Kidney epithelial cell (primary cell): ENCODE measurements around the gene SH3GL1. TPM values are rescaled to one million over a fixed set of nuclear protein-coding genes. Genes with fewer than 3 reads are reported as not detected.

Experiments used
- DNase-seq: peaks from one replicate; pipeline ENCODE4 v3.0.0-alpha.2; 2010; ENCODE audit warnings: low read depth
- H3K27me3 ChIP-seq: 2 replicates; pipeline ENCODE4 v1.6.0; 2011; ENCODE audit warnings: low read length; ENCODE audit not compliant: control insufficient read depth, insufficient read depth
- H3K36me3 ChIP-seq: 2 replicates; pipeline ENCODE4 v1.5.1; 2011; ENCODE audit warnings: low read length; ENCODE audit not compliant: control insufficient read depth, insufficient read depth
- H3K4me3 ChIP-seq: 2 replicates; pipeline ENCODE4 v1.5.1; 2011; ENCODE audit warnings: low read depth, mild to moderate bottlenecking, control low read depth, low read length
- total RNA-seq: library from RNA; depleted of rRNA; stranded (reverse); fragments of >200 nt; gene quantifications from 2 replicates; pipeline ENCODE4 v1.2.3, GENCODE V29; 2015
- TF ChIP-seq, protein P1 (sequence below): IDR thresholded peaks from 2 replicates; pipeline ENCODE4 v1.5.1; 2011; ENCODE audit warnings: mild to moderate bottlenecking, moderate library complexity, low read length, control low read depth, inconsistent platforms; ENCODE audit not compliant: insufficient read depth, poor library complexity, severe bottlenecking

SH3GL1 gene
- total RNA-seq, 1 donor from 2014 or later = 60.9 TPM

DNA sequence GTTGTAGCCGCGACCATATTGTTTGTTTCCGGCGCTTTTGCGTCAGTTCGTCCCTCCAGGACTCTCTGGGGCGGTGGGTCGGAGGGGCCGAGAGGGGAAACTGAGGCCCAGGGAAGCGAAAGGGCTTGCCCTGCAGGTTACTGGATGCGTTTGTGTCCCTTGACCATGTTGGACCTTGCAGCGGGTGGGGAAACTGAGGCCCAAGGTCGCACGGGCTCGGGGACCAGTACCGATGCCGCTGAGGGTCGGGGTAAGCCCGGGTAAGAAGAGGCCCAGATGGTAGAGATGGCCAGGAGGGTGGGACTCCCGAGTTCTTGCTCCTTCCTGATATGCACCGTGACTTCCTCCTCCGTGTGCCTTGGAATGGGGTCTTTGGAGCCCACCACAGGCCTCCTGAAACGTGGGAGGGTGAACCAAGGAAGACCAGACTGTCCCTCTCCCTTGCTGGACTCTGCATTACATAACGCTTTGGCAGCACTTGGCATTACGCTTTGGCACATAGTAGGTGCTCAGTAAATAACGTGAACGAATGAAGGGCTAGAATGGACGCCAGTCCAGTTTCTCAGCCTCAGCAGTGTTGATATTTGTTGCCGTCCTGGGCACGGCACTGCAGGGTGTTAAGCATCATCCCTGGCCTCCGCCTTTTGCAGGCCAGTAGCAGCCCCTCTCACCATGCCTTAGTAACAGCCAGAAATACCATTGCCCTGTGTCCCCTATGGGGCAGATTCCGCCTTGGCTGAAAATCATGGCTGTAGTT lies 2.8 kb upstream of the SH3GL1 start:
- Histone ChIP-seq H3K36me3 (no peaks in the 10 kb centered on the region), H3K4me3 (peak overlapping the region; percentile 87), H3K27me3 (no peaks in the 10 kb centered on the region)
- TF ChIP-seq, protein P1, sequence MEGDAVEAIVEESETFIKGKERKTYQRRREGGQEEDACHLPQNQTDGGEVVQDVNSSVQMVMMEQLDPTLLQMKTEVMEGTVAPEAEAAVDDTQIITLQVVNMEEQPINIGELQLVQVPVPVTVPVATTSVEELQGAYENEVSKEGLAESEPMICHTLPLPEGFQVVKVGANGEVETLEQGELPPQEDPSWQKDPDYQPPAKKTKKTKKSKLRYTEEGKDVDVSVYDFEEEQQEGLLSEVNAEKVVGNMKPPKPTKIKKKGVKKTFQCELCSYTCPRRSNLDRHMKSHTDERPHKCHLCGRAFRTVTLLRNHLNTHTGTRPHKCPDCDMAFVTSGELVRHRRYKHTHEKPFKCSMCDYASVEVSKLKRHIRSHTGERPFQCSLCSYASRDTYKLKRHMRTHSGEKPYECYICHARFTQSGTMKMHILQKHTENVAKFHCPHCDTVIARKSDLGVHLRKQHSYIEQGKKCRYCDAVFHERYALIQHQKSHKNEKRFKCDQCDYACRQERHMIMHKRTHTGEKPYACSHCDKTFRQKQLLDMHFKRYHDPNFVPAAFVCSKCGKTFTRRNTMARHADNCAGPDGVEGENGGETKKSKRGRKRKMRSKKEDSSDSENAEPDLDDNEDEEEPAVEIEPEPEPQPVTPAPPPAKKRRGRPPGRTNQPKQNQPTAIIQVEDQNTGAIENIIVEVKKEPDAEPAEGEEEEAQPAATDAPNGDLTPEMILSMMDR = no peak
- no peak for DNase-seq

DNA sequence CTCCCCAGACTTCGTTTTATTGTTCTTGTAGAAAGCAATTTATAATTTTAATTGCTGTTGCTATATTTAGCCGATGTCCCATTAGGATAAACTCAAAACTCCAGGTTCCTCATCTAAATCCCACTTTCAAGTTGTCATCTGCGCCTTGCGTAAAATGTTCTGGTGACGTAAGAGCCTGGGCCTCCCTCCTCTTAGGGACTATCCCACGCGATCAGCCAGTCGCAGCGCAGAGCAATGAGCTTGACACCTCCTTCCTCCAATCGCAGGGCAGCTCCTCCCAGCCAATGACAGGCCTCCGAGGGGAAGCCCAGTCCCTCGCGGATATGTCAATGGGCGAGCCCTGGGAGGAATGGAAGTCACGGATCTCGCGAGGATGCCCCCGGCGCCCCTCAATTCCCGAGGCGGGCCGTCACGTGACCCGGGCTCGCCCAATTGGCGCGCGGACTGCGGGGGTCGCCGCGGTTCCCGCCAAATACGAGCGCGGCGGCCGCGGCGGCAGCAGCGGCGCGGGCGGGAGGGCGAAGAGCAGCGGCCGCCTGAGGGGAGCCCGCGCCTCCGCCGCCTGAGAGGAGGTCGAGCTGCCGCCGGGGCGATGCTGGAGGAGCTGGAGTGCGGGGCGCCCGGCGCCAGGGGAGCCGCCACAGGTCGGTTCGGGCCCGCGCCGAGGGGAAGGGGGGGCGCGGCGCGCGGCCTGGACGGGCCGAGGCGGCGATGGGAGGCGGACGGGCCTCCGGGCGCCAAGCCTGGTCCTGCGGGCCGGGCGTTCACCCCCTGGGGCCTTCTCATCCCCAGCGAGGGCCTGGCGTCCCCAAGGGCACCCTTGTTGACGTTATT lies 2.0 kb upstream of the SH3GL1 start, which contains the start of gene CHAF1A:
TSS of gene CHAF1A (plus strand) at position 470 of the 834 bp plus-strand sequence. CDS start at position 593, 123 bp downstream.
- DNase-seq = peak; percentile 99
- H3K36me3 ChIP-seq = peaks cover 2% of the 10 kb centered on the region
- H3K27me3 ChIP-seq = no peaks in the 10 kb centered on the region
- H3K4me3 ChIP-seq = peak within 1 kb of the TSS; percentile 87
- TF ChIP-seq, protein P1 = no peak

DNA sequence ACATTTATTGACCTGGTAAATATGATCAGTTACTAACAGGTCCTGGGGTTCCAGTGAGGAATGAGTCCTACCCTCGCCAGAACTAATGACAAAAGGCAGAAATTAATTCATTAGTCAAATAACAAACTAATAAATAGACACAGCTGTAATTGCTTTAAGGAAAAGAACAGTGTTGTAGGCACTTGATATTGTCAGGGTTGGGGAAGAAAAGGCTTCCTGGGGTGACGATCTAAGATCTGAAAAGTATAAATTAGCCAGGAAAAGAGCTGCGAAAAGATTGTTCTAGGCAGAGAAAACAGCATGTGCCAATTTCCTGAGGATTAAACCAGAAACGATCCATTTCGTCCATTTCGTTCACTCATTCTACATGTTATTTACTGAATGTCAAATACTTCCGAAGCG lies 1.4 kb upstream of the SH3GL1 start:
- no peak for DNase-seq
- Histone ChIP-seq H3K27me3 (no peaks in the 10 kb centered on the region), H3K4me3 (peak overlapping the region; percentile 34), H3K36me3 (peaks cover 3% of the 10 kb centered on the region)
- TF ChIP-seq, protein P1 = no peak

DNA sequence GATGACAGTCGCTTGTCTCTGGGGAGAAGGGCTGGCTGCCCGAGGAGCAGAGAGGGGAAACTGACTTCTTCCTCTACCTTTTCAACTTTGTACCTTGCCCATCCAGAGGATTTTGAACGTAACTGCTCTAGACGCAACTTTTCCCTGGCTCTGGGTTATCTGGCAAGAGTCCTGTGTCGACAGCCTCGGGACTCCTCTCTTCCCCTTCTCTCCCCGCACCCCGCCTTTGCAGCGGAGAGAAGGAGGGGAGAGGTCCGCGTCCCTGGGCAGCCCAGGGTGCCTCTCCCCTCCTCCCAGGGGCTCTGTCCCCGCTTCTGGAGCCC lies 574 bp downstream of the SH3GL1 start:
- H3K36me3 ChIP-seq = peaks cover 4% of the 10 kb centered on the region
- H3K4me3 ChIP-seq = peak overlapping the region; percentile 95
- TF ChIP-seq, protein P1 = no peak
- H3K27me3 ChIP-seq = no peaks in the 10 kb centered on the region
- DNase-seq = no peak

DNA sequence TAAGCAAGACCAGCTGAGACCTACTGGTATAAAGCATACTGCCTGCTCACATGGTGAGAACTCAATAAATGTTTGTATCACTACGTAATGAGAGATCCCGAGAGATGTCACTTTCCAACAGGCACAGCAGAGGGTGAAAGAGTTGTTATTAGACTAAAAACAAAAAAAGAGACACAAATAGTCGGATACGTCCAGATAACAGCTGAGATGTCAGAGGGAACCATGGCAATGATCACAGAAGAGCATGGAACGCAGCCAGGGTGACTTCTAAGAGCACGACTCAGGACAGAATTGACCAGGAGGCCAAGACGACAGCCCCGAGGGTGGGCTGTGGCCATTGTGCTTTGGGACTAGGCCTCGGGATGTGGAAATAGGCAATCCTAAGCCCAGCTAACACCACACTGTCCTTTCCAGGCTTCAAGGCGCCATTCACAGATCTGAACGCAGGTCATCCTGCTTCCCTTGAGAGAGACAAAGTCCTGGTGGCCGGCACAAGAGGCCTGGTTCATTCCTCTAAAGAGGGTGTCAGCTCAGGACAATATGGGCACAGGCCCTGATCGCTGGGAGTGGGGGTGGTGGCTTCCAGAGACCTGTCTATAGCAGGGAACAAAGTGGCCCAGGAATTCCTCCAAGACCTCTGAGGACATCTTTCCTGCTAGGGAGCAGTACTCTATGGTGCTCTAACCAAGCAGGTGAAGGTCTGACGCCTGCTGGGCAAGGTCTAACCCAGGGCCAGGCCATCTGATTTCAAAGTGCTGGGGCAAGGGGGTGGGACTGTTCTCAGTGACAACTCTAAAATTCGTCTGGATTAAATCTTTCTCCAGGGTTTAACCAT lies 3.2 kb downstream of the SH3GL1 start:
- DNase-seq = no peak
- no peaks in the 10 kb centered on the region for H3K27me3 ChIP-seq
- peaks cover 4% of the 10 kb centered on the region for H3K36me3 ChIP-seq
- TF ChIP-seq, protein P1 = no peak
- no peak overlapping the region for H3K4me3 ChIP-seq
